ENCODE measurements around the gene CITED1.

CITED1 gene

DNA sequence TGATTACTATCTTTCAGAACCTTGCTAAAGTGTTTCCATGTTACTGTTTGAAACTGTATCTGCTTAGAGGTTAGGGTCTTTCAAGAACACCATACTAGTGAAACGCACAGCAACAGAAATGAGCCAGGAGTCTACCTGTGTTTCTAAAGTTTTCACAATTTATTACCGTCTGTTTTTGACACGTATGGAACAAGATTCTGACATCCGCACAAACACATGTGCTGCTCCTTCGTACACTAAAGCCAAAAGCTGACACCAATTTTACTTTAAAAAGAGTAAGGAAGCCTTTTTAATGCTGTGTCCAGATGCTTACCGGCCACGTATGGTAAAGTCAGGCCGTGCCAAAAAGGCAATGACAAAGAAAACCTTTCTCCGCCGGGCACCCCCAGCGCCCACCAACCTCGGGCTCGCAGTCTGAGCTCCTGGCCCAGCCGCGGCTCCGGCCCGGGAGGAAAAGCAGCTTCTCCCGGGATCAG is 29.2 kb downstream of the CITED1 start:
- Histone ChIP-seq H3K9me2 (replicated peaks; ENCODE audit: insufficient read depth, low read length) (no peaks in the 10 kb centered on the region), H2AFZ (ENCODE audit: low read length) (no peak overlapping the region), H3K27ac (ENCODE audit: low read length) (peak overlapping the region; percentile 69; the same call in 1 of the 2 replicates), H3K4me2 (ENCODE audit: low read depth, low read length) (peak overlapping the region; percentile 88), H3K36me3 (replicated peaks; ENCODE audit: insufficient read depth, low read length) (peaks cover 17% of the 10 kb centered on the region), H3K9me3 (replicated peaks; ENCODE audit: insufficient read depth, low read length) (no peaks in the 10 kb centered on the region), H3K4me3 (ENCODE audit: low read length) (peak overlapping the region; percentile 86), H3K79me2 (ENCODE audit: low read length) (peaks cover 53% of the 10 kb centered on the region), H3K4me1 (ENCODE audit: low read length) (0 out of 2 replicates have a peak, but pooled peaks cover 4% of the 10 kb centered on the region), H3F3A (ENCODE audit: insufficient read depth, low read length) (peaks cover 33% of the 10 kb centered on the region), H3K27me3 (replicated peaks; ENCODE audit: insufficient read depth, low read length) (no peaks in the 10 kb centered on the region), H4K20me1 (ENCODE audit: insufficient read depth, low read length) (peaks cover 33% of the 10 kb centered on the region), H3K9ac (ENCODE audit: low read length) (peak overlapping the region; percentile 95)
- TF ChIP-seq EZH2 (optimal IDR thresholded peaks at IDR 0.05; ENCODE audit: low read depth, low read length) (no peak), CTCF (IDR thresholded peaks at IDR 0.05; ENCODE audit: low read length) (no peak), EZH2phosphoT487 (IDR thresholded peaks at IDR 0.05; ENCODE audit: low read length) (no peak)
- DNase-seq = peak; percentile 9

GRCh38 chrX:72274526-72274925 is 31.2 kb downstream of the CITED1 start:
- H3K4me1 ChIP-seq (ENCODE audit: low read length) = 0 out of 2 replicates have a peak, but pooled peaks cover 4% of the 10 kb centered on the region
- peaks cover 20% of the 10 kb centered on the region for H3K36me3 ChIP-seq (replicated peaks; ENCODE audit: insufficient read depth, low read length)
- no peak overlapping the region for H3K9ac ChIP-seq (ENCODE audit: low read length)
- H3K79me2 ChIP-seq (ENCODE audit: low read length) = peaks cover 53% of the 10 kb centered on the region
- H3K9me3 ChIP-seq (replicated peaks; ENCODE audit: insufficient read depth, low read length) = no peaks in the 10 kb centered on the region
- peaks cover 51% of the 10 kb centered on the region for H3F3A ChIP-seq (ENCODE audit: insufficient read depth, low read length)
- H2AFZ ChIP-seq (ENCODE audit: low read length) = no peak overlapping the region
- no peaks in the 10 kb centered on the region for H3K27me3 ChIP-seq (replicated peaks; ENCODE audit: insufficient read depth, low read length)
- TF ChIP-seq EZH2 (optimal IDR thresholded peaks at IDR 0.05; ENCODE audit: low read depth, low read length) (no peak), EZH2phosphoT487 (IDR thresholded peaks at IDR 0.05; ENCODE audit: low read length) (no peak), CTCF (IDR thresholded peaks at IDR 0.05; ENCODE audit: low read length) (no peak)
- H3K4me3 ChIP-seq (ENCODE audit: low read length) = peak overlapping the region; percentile 86; the same call in 1 of the 2 replicates
- no peaks in the 10 kb centered on the region for H3K9me2 ChIP-seq (replicated peaks; ENCODE audit: insufficient read depth, low read length)
- no peak for DNase-seq
- H3K27ac ChIP-seq (ENCODE audit: low read length) = no peak overlapping the region
- peaks cover 33% of the 10 kb centered on the region for H4K20me1 ChIP-seq (ENCODE audit: insufficient read depth, low read length)
- H3K4me2 ChIP-seq (ENCODE audit: low read depth, low read length) = peak overlapping the region; percentile 88; the same call in 1 of the 2 replicates

- Histone ChIP-seq H3K9me2 (replicated peaks; ENCODE audit: insufficient read depth, low read length) (no peaks in the 10 kb centered on the region), H4K20me1 (ENCODE audit: insufficient read depth, low read length) (peaks cover 33% of the 10 kb centered on the region), H3K79me2 (ENCODE audit: low read length) (peaks cover 53% of the 10 kb centered on the region), H3K4me1 (ENCODE audit: low read length) (0 out of 2 replicates have a peak, but pooled peaks cover 4% of the 10 kb centered on the region), H3K9me3 (replicated peaks; ENCODE audit: insufficient read depth, low read length) (no peaks in the 10 kb centered on the region), H3K4me3 (ENCODE audit: low read length) (no peak overlapping the region), H2AFZ (ENCODE audit: low read length) (no peak overlapping the region), H3F3A (ENCODE audit: insufficient read depth, low read length) (peaks cover 59% of the 10 kb centered on the region), H3K27me3 (replicated peaks; ENCODE audit: insufficient read depth, low read length) (no peaks in the 10 kb centered on the region), H3K4me2 (ENCODE audit: low read depth, low read length) (peak overlapping the region; percentile 88; the same call in 1 of the 2 replicates), H3K27ac (ENCODE audit: low read length) (no peak overlapping the region), H3K9ac (ENCODE audit: low read length) (no peak overlapping the region), H3K36me3 (replicated peaks; ENCODE audit: insufficient read depth, low read length) (peaks cover 22% of the 10 kb centered on the region)
- no peak for DNase-seq
- TF ChIP-seq EZH2 (optimal IDR thresholded peaks at IDR 0.05; ENCODE audit: low read depth, low read length) (no peak), CTCF (IDR thresholded peaks at IDR 0.05; ENCODE audit: low read length) (no peak), EZH2phosphoT487 (IDR thresholded peaks at IDR 0.05; ENCODE audit: low read length) (no peak)
Measured at GRCh38 chrX:72273718-72274117, 32.0 kb downstream of the CITED1 start.

Data from MM.1S (cell line).